HEK293 (cell line): ENCODE measurements around the gene ARHGAP26.

Experiments
- CTCF ChIA-PET: fragments of 350-600 bp; formaldehyde crosslinking; extraction: SDS; loops from one replicate; lab custom pipeline; 2021; ENCODE audit warnings: antibody characterized with exemption; lab: Yijun Ruan, JAX
- POLR2A ChIA-PET: fragments of 300-600 bp; formaldehyde crosslinking; extraction: SDS; loops from one replicate; lab custom pipeline; 2020; ENCODE audit warnings: antibody characterized with exemption, inconsistent platforms; lab: Yijun Ruan, JAX
- H3K27ac ChIP-seq: fragments of 200-500 bp; sonication (Bioruptor generic); 2 replicates; pipeline ENCODE4 v1.5.1; 2014; ENCODE audit warnings: low read depth, low read length, control low read depth, inconsistent platforms; ENCODE audit errors: extremely low read depth
- H3K36me3 ChIP-seq, 2 experiments: fragments of 200-500 bp in 1 of 2; sonication (Bioruptor generic) in 1 of 2; 1 replicate in 1 of 2; 2 replicates in 1 of 2; pipeline ENCODE4 v1.5.1; 2014 to 2017; ENCODE audit warnings: inconsistent platforms in 2 of 2, low read length in 2 of 2; ENCODE audit not compliant: control insufficient read depth in 2 of 2, insufficient read depth in 1 of 2
- H3K4me1 ChIP-seq: fragments of 200-500 bp; sonication (Bioruptor generic); 2 replicates; pipeline ENCODE4 v1.5.1; 2014; ENCODE audit warnings: mild to moderate bottlenecking, low read length, inconsistent platforms; ENCODE audit not compliant: control insufficient read depth, insufficient read depth
- H3K4me3 ChIP-seq: 2 replicates; pipeline ENCODE4 v1.5.1; 2011; ENCODE audit warnings: low read depth, mild to moderate bottlenecking, control low read depth, low read length, moderate library complexity
- H3K9me3 ChIP-seq: fragments of 200-500 bp; sonication (Bioruptor generic); 2 replicates; pipeline ENCODE4 v1.5.1; 2014; ENCODE audit warnings: low read depth, low read length, inconsistent platforms; ENCODE audit not compliant: control insufficient read depth, insufficient read depth
- ELK4 ChIP-seq: IDR thresholded peaks from 2 replicates; pipeline ENCODE4 v1.6.1; 2011; ENCODE audit warnings: mild to moderate bottlenecking, low read depth, low read length, borderline replicate concordance
- KLF9 ChIP-seq: fragments of 450-650 bp; formaldehyde crosslinking; IDR thresholded peaks from 2 replicates; pipeline ENCODE4 v1.5.1; 2016; ENCODE audit warnings: missing biosample characterization, missing genetic modification characterization, low read depth
- MZF1 ChIP-seq: fragments of 450-650 bp; formaldehyde crosslinking; IDR thresholded peaks from 2 replicates; pipeline ENCODE4 v1.5.1; 2017; ENCODE audit warnings: missing biosample characterization, missing genetic modification characterization, borderline replicate concordance
- OVOL3 ChIP-seq: fragments of 450-650 bp; formaldehyde crosslinking; IDR thresholded peaks from 2 replicates; pipeline ENCODE4 v1.5.1; 2016; ENCODE audit warnings: missing biosample characterization, missing genetic modification characterization
- PBX3 ChIP-seq: sonication (generic); formaldehyde crosslinking; IDR thresholded peaks from 2 replicates; pipeline ENCODE4 v1.8.1; 2022; ENCODE audit warnings: mild to moderate bottlenecking, moderate library complexity, missing genetic modification reagents
- YY1 ChIP-seq: fragments of 450-650 bp; formaldehyde crosslinking; IDR thresholded peaks from 2 replicates; pipeline ENCODE4 v1.5.1; 2018; ENCODE audit warnings: missing biosample characterization, missing genetic modification characterization
- ZBTB17 ChIP-seq: fragments of 450-650 bp; formaldehyde crosslinking; IDR thresholded peaks from 2 replicates; pipeline ENCODE4 v1.5.1; 2016; ENCODE audit warnings: missing biosample characterization, missing genetic modification characterization
- ZFP37 ChIP-seq: fragments of 450-650 bp; formaldehyde crosslinking; IDR thresholded peaks from 2 replicates; pipeline ENCODE4 v1.5.1; 2016; ENCODE audit warnings: missing biosample characterization, missing genetic modification characterization
- ZNF140 ChIP-seq: fragments of 450-650 bp; formaldehyde crosslinking; IDR thresholded peaks from 2 replicates; pipeline ENCODE4 v1.5.1; 2016; ENCODE audit warnings: missing biosample characterization, missing genetic modification characterization
- ZNF174 ChIP-seq: fragments of 450-650 bp; formaldehyde crosslinking; IDR thresholded peaks from 2 replicates; pipeline ENCODE4 v1.5.0; 2017; ENCODE audit warnings: missing biosample characterization, mild to moderate bottlenecking, missing genetic modification characterization
- ZNF19 ChIP-seq: fragments of 450-650 bp; formaldehyde crosslinking; IDR thresholded peaks from 2 replicates; pipeline ENCODE4; 2016; ENCODE audit warnings: missing biosample characterization, missing genetic modification characterization, low read depth
- ZNF223 ChIP-seq: fragments of 450-650 bp; formaldehyde crosslinking; IDR thresholded peaks from 2 replicates; pipeline ENCODE4 v1.5.1; 2016; ENCODE audit warnings: missing biosample characterization, missing genetic modification characterization
- ZNF24 ChIP-seq: fragments of 450-650 bp; formaldehyde crosslinking; IDR thresholded peaks from 2 replicates; pipeline ENCODE4 v1.5.1; 2016; ENCODE audit warnings: missing biosample characterization, missing genetic modification characterization
- ZNF266 ChIP-seq: fragments of 450-650 bp; formaldehyde crosslinking; IDR thresholded peaks from 2 replicates; pipeline ENCODE4 v1.5.1; 2016; ENCODE audit warnings: missing biosample characterization, missing genetic modification characterization, low read depth
- ZNF341 ChIP-seq: fragments of 450-650 bp; formaldehyde crosslinking; IDR thresholded peaks from 2 replicates; pipeline ENCODE4; 2016; ENCODE audit warnings: low read depth, missing biosample characterization, missing genetic modification characterization
- ZNF416 ChIP-seq: fragments of 450-650 bp; formaldehyde crosslinking; IDR thresholded peaks from 2 replicates; pipeline ENCODE4 v1.5.1; 2016; ENCODE audit warnings: missing biosample characterization, missing genetic modification characterization
- ZNF544 ChIP-seq: fragments of 450-650 bp; formaldehyde crosslinking; IDR thresholded peaks from 2 replicates; pipeline ENCODE4 v1.5.0; 2017; ENCODE audit warnings: missing biosample characterization, missing genetic modification characterization
- ZNF596 ChIP-seq: fragments of 450-650 bp; IDR thresholded peaks from 2 replicates; pipeline ENCODE4 v1.5.0; 2018; ENCODE audit warnings: missing biosample characterization, mild to moderate bottlenecking, missing genetic modification characterization, moderate library complexity
- ZNF692 ChIP-seq: fragments of 450-650 bp; formaldehyde crosslinking; IDR thresholded peaks from 2 replicates; pipeline ENCODE4 v1.5.1; 2016; ENCODE audit warnings: missing biosample characterization, missing genetic modification characterization
- ZNF704 ChIP-seq: fragments of 450-650 bp; formaldehyde crosslinking; IDR thresholded peaks from 2 replicates; pipeline ENCODE4 v1.5.1; 2016; ENCODE audit warnings: missing biosample characterization, missing genetic modification characterization
- ZNF792 ChIP-seq: fragments of 450-650 bp; formaldehyde crosslinking; IDR thresholded peaks from 2 replicates; pipeline ENCODE4 v1.5.1; 2016; ENCODE audit warnings: missing biosample characterization, missing genetic modification characterization

ARHGAP26 gene

GRCh38 chr5:143037708-143038107 lies 267.5 kb downstream of the ARHGAP26 start:
- no peak overlapping the region for H3K27ac ChIP-seq
- no peaks in the 10 kb centered on the region for H3K9me3 ChIP-seq
- TF ChIP-seq ZNF792 (tag by site-specific recombination), result no peak
- TF ChIP-seq ZNF704 (tag by site-specific recombination), result no peak
- no peak for TF ChIP-seq ZNF341
- TF ChIP-seq ZBTB17 (tag by site-specific recombination), result no peak
- no peak for TF ChIP-seq KLF9
- no peak for TF ChIP-seq ZNF692 (tag by site-specific recombination)
- TF ChIP-seq ZNF19 (tag by site-specific recombination), result no peak
- TF ChIP-seq ZNF174 (tag by site-specific recombination), result no peak
- no peak for TF ChIP-seq YY1 (tag by site-specific recombination)
- TF ChIP-seq ZNF24, result no peak
- no peak for TF ChIP-seq ZNF140 (tag by site-specific recombination)
- TF ChIP-seq ZNF544 (tag by site-specific recombination), result no peak
- no peak for TF ChIP-seq ZNF266
- no peak for TF ChIP-seq MZF1
- TF ChIP-seq ZNF223 (tag by site-specific recombination), result no peak
- TF ChIP-seq ZNF416 (tag by site-specific recombination), result no peak
- no peak for TF ChIP-seq ZNF596 (tag by site-specific recombination)
- no peak for TF ChIP-seq PBX3
- TF ChIP-seq OVOL3, result no peak
- TF ChIP-seq ELK4, result no peak
- no peak overlapping the region for H3K4me3 ChIP-seq
- ChIA-PET POLR2A (no interaction called here), CTCF (no interaction called here)
- H3K36me3 ChIP-seq, result no peaks in the 10 kb centered on the region
- peaks cover 6% of the 10 kb centered on the region for H3K4me1 ChIP-seq

- H3K36me3 ChIP-seq, result no peaks in the 10 kb centered on the region
- H3K9me3 ChIP-seq, result no peaks in the 10 kb centered on the region
- TF ChIP-seq ZFP37 (tag by site-specific recombination) (no peak), ZBTB17 (tag by site-specific recombination) (peak; percentile 55; the same call in 1 of the 2 replicates)
- POLR2A ChIA-PET, result no interaction called here
- peaks cover 6% of the 10 kb centered on the region for H3K4me1 ChIP-seq
- CTCF ChIA-PET, result interaction anchor here (1.4 kb wide), 1 partner anchor 24 kb away, joined by 6 read pairs; no protein-coding TSS in a partner anchor
- H3K4me3 ChIP-seq, result no peak overlapping the region
- no peak overlapping the region for H3K27ac ChIP-seq
Measured at GRCh38 chr5:143040622-143041021, 270.4 kb downstream of the ARHGAP26 start.
